HepG2 (cell line): Measurements from ENCODE around the gene NIN. TPM values are rescaled to one million over a fixed set of nuclear protein-coding genes. Genes with fewer than 3 reads are reported as not detected.

Experiments used
- BCL6 ChIP-seq: IDR thresholded peaks from 2 replicates; pipeline ENCODE4 v1.6.1; 2016; ENCODE audit warnings: missing genetic modification reagents, missing compliant biosample characterization
- BRF2 ChIP-seq: sonication (generic); formaldehyde crosslinking; IDR thresholded peaks from 2 replicates; pipeline ENCODE4 v1.8.1; 2022; ENCODE audit warnings: mild to moderate bottlenecking, missing genetic modification reagents
- DZIP1 ChIP-seq: sonication (generic); formaldehyde crosslinking; IDR thresholded peaks from 2 replicates; pipeline ENCODE4 v1.5.0; 2020; ENCODE audit warnings: mild to moderate bottlenecking, missing genetic modification reagents
- FOXA1 ChIP-seq, 2 experiments: fragments of 450-650 bp in 1 of 2; sonication (generic) in 1 of 2; formaldehyde crosslinking in 1 of 2; IDR thresholded peaks; 2 replicates each; pipeline versions ENCODE4 v1.4.0 to v1.6.1; 2016 to 2020; ENCODE audit warnings: missing genetic modification reagents in 1 of 2
- GZF1 ChIP-seq: sonication (generic); formaldehyde crosslinking; IDR thresholded peaks from 2 replicates; pipeline ENCODE4 v1.5.1; 2020; ENCODE audit warnings: mild to moderate bottlenecking, missing genetic modification reagents
- HNF4A ChIP-seq: sonication (generic); formaldehyde crosslinking; IDR thresholded peaks from 2 replicates; pipeline ENCODE4 v1.4.0; 2020; ENCODE audit warnings: missing genetic modification reagents
- HNRNPL ChIP-seq: fragments of 200-400 bp; formaldehyde crosslinking; IDR thresholded peaks from 2 replicates; pipeline ENCODE4 v1.6.1; 2017; ENCODE audit warnings: mild to moderate bottlenecking, low read depth, low read length
- KLF16 ChIP-seq, 2 experiments: sonication (generic) in 1 of 2; formaldehyde crosslinking in 1 of 2; IDR thresholded peaks; 2 replicates each; pipeline versions ENCODE4 v1.6.1 to v1.8.0; 2016 to 2023; ENCODE audit warnings: missing genetic modification reagents in 2 of 2, missing compliant biosample characterization in 1 of 2
- PRDM10 ChIP-seq: sonication (generic); formaldehyde crosslinking; IDR thresholded peaks from 2 replicates; pipeline ENCODE4 v1.4.0; 2020; ENCODE audit warnings: low read depth, missing genetic modification reagents
- RAD21 ChIP-seq: fragments of 450-650 bp; formaldehyde crosslinking; IDR thresholded peaks from 2 replicates; pipeline ENCODE4 v1.5.0; 2020; ENCODE audit warnings: mild to moderate bottlenecking
- ZNF567 ChIP-seq: sonication (generic); formaldehyde crosslinking; IDR thresholded peaks from 2 replicates; pipeline ENCODE4 v1.8.1; 2023; ENCODE audit warnings: mild to moderate bottlenecking, missing genetic modification reagents, borderline replicate concordance
- ZNF709 ChIP-seq: sonication (generic); formaldehyde crosslinking; IDR thresholded peaks from 2 replicates; pipeline ENCODE4 v1.5.0; 2020; ENCODE audit warnings: mild to moderate bottlenecking, missing genetic modification reagents
- polyA plus RNA-seq, 8 experiments: library from polyadenylated mRNA; depleted of rRNA in 3 of 8; stranded (reverse) in 7 of 8; unstranded in 1 of 8; fragments of >200 nt; fragmentation: Illumina TruSeq in 4 of 8; extraction: Trizol in 4 of 8; gene quantifications; 2 replicates each; pipeline versions ENCODE4 v1.2.1 to v1.2.3, GENCODE V29; 2011 to 2016; ENCODE audit warnings: low read depth in 4 of 8, missing spikeins in 1 of 8, mixed read lengths in 1 of 8; ENCODE audit not compliant: insufficient read depth in 1 of 8
- total RNA-seq, 5 experiments: library from RNA; depleted of rRNA; stranded (reverse); fragments of >200 nt; fragmentation: Illumina TruSeq; extraction: Trizol; gene quantifications; 2 replicates each; pipeline ENCODE4 v1.2.3, GENCODE V29; 2016; ENCODE audit warnings: low read depth in 1 of 5
- TF ChIP-seq, protein P1 (sequence below): sonication (generic); formaldehyde crosslinking; IDR thresholded peaks from 2 replicates; pipeline ENCODE4 v1.4.0; 2020; ENCODE audit warnings: low read depth, mild to moderate bottlenecking, missing genetic modification reagents
- TF ChIP-seq, protein P2 (sequence below): sonication (generic); formaldehyde crosslinking; IDR thresholded peaks from 2 replicates; pipeline ENCODE4 v1.8.0; 2022; ENCODE audit warnings: low read depth, missing genetic modification reagents

Gene NIN
- total and polyA plus RNA-seq, 2 of the 13 experiments (the other 11 are each of a cell fraction or from before 2014, with no cell fraction given) = 2.8 to 9.7 TPM

- TF ChIP-seq, protein P1, sequence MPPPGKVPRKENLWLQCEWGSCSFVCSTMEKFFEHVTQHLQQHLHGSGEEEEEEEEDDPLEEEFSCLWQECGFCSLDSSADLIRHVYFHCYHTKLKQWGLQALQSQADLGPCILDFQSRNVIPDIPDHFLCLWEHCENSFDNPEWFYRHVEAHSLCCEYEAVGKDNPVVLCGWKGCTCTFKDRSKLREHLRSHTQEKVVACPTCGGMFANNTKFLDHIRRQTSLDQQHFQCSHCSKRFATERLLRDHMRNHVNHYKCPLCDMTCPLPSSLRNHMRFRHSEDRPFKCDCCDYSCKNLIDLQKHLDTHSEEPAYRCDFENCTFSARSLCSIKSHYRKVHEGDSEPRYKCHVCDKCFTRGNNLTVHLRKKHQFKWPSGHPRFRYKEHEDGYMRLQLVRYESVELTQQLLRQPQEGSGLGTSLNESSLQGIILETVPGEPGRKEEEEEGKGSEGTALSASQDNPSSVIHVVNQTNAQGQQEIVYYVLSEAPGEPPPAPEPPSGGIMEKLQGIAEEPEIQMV (CRISPR knock-in tag) = no peak
- TF ChIP-seq HNRNPL (peak; percentile 61; the same call in 1 of the 2 replicates), BCL6 (CRISPR knock-in tag) (no peak), DZIP1 (CRISPR knock-in tag) (0 out of 2 replicates have a peak, but pooled peaks have one; percentile 49), BRF2 (CRISPR knock-in tag) (no peak), PRDM10 (CRISPR knock-in tag) (no peak), RAD21 (CRISPR knock-in tag) (peak; percentile 38; the same call in 1 of the 2 replicates), FOXA1 (IDR thresholded peaks at IDR 0.05) (no peak), FOXA1 (CRISPR knock-in tag; IDR thresholded peaks at IDR 0.05) (no peak), GZF1 (no peak), ZNF567 (CRISPR knock-in tag) (0 out of 2 replicates have a peak, but pooled peaks have one; percentile 31), HNF4A (CRISPR knock-in tag) (no peak), ZNF709 (CRISPR knock-in tag) (no peak), KLF16 (CRISPR knock-in tag; IDR thresholded peaks at IDR 0.05) (0 out of 4 replicates have a peak, but pooled peaks of 1 of the 2 experiments have one; percentile 17)
- TF ChIP-seq, protein P2, sequence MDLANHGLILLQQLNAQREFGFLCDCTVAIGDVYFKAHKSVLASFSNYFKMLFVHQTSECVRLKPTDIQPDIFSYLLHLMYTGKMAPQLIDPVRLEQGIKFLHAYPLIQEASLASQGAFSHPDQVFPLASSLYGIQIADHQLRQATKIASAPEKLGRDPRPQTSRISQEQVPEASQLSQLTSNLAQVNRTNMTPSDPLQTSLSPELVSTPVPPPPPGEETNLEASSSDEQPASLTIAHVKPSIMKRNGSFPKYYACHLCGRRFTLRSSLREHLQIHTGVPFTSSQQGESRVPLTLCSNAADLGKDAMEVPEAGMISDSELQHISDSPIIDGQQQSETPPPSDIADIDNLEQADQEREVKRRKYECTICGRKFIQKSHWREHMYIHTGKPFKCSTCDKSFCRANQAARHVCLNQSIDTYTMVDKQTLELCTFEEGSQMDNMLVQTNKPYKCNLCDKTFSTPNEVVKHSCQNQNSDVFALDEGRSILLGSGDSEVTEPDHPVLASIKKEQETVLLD (CRISPR knock-in tag) = peak; percentile 56
These were observed at the start of gene NIN (continued) for GRCh38 chr14:50830932-50831725.
